ENCODE measurements around the gene INPP5A.

Gene INPP5A

GRCh38 chr10:132493246-132493755 lies 44.3 kb upstream of the INPP5A start:
- no peak overlapping the region for H3K27ac ChIP-seq (ENCODE audit: low read length)
- no peaks in the 10 kb centered on the region for H3F3A ChIP-seq (ENCODE audit: insufficient read depth, low read length)
- no peaks in the 10 kb centered on the region for H3K9me2 ChIP-seq (replicated peaks; ENCODE audit: insufficient read depth, low read length)
- H3K4me3 ChIP-seq (ENCODE audit: low read length): no peak overlapping the region
- H3K9ac ChIP-seq (ENCODE audit: low read length): no peak overlapping the region
- no peaks in the 10 kb centered on the region for H3K79me2 ChIP-seq (ENCODE audit: low read length)
- no peaks in the 10 kb centered on the region for H4K20me1 ChIP-seq (ENCODE audit: insufficient read depth, low read length)
- no peaks in the 10 kb centered on the region for H3K4me1 ChIP-seq (ENCODE audit: low read length)
- H3K36me3 ChIP-seq (replicated peaks; ENCODE audit: insufficient read depth, low read length): no peaks in the 10 kb centered on the region
- H3K27me3 ChIP-seq (replicated peaks; ENCODE audit: insufficient read depth, low read length): peaks cover 74% of the 10 kb centered on the region
- no peak overlapping the region for H2AFZ ChIP-seq (ENCODE audit: low read length)
- no peak overlapping the region for H3K4me2 ChIP-seq (ENCODE audit: low read depth, low read length)
- no peak for DNase-seq
- TF ChIP-seq EZH2phosphoT487 (IDR thresholded peaks at IDR 0.05; ENCODE audit: low read length): no peak
- no peak for TF ChIP-seq CTCF (IDR thresholded peaks at IDR 0.05; ENCODE audit: low read length)
- TF ChIP-seq EZH2 (optimal IDR thresholded peaks at IDR 0.05; ENCODE audit: low read depth, low read length): no peak
- H3K9me3 ChIP-seq (replicated peaks; ENCODE audit: insufficient read depth, low read length): no peaks in the 10 kb centered on the region

- Histone ChIP-seq H3K9me2 (replicated peaks; ENCODE audit: insufficient read depth, low read length) (no peaks in the 10 kb centered on the region), H3K79me2 (ENCODE audit: low read length) (no peaks in the 10 kb centered on the region), H3F3A (ENCODE audit: insufficient read depth, low read length) (no peaks in the 10 kb centered on the region), H3K27ac (ENCODE audit: low read length) (no peak overlapping the region), H3K9ac (ENCODE audit: low read length) (no peak overlapping the region), H3K4me2 (ENCODE audit: low read depth, low read length) (no peak overlapping the region), H4K20me1 (ENCODE audit: insufficient read depth, low read length) (no peaks in the 10 kb centered on the region), H3K4me3 (ENCODE audit: low read length) (no peak overlapping the region), H2AFZ (ENCODE audit: low read length) (no peak overlapping the region), H3K36me3 (replicated peaks; ENCODE audit: insufficient read depth, low read length) (no peaks in the 10 kb centered on the region), H3K9me3 (replicated peaks; ENCODE audit: insufficient read depth, low read length) (no peaks in the 10 kb centered on the region), H3K4me1 (ENCODE audit: low read length) (no peaks in the 10 kb centered on the region), H3K27me3 (replicated peaks; ENCODE audit: insufficient read depth, low read length) (peaks cover 74% of the 10 kb centered on the region)
- no peak for DNase-seq
- no peak for TF ChIP-seq EZH2 (optimal IDR thresholded peaks at IDR 0.05; ENCODE audit: low read depth, low read length)
- no peak for TF ChIP-seq EZH2phosphoT487 (IDR thresholded peaks at IDR 0.05; ENCODE audit: low read length)
- no peak for TF ChIP-seq CTCF (IDR thresholded peaks at IDR 0.05; ENCODE audit: low read length)
These were observed 43.8 kb upstream of the INPP5A start for GRCh38 chr10:132493756-132494290.

- no peak overlapping the region for H3K9ac ChIP-seq (ENCODE audit: low read length)
- no peak for TF ChIP-seq EZH2phosphoT487 (IDR thresholded peaks at IDR 0.05; ENCODE audit: low read length)
- TF ChIP-seq EZH2 (optimal IDR thresholded peaks at IDR 0.05; ENCODE audit: low read depth, low read length): no peak
- no peak for TF ChIP-seq CTCF (IDR thresholded peaks at IDR 0.05; ENCODE audit: low read length)
- H2AFZ ChIP-seq (ENCODE audit: low read length): no peak overlapping the region
- H3K9me3 ChIP-seq (replicated peaks; ENCODE audit: insufficient read depth, low read length): no peaks in the 10 kb centered on the region
- DNase-seq: no peak
- no peaks in the 10 kb centered on the region for H3K36me3 ChIP-seq (replicated peaks; ENCODE audit: insufficient read depth, low read length)
- no peak overlapping the region for H3K4me3 ChIP-seq (ENCODE audit: low read length)
- H3K27me3 ChIP-seq (replicated peaks; ENCODE audit: insufficient read depth, low read length): peaks cover 79% of the 10 kb centered on the region
- H4K20me1 ChIP-seq (ENCODE audit: insufficient read depth, low read length): no peaks in the 10 kb centered on the region
- H3K9me2 ChIP-seq (replicated peaks; ENCODE audit: insufficient read depth, low read length): no peaks in the 10 kb centered on the region
- no peak overlapping the region for H3K4me2 ChIP-seq (ENCODE audit: low read depth, low read length)
- H3K27ac ChIP-seq (ENCODE audit: low read length): no peak overlapping the region
- H3K4me1 ChIP-seq (ENCODE audit: low read length): no peaks in the 10 kb centered on the region
- H3K79me2 ChIP-seq (ENCODE audit: low read length): no peaks in the 10 kb centered on the region
- no peaks in the 10 kb centered on the region for H3F3A ChIP-seq (ENCODE audit: insufficient read depth, low read length)
These were observed 42.5 kb upstream of the INPP5A start for GRCh38 chr10:132494866-132495630.
